ENCODE measurements around the gene TSEN2.

TSEN2 gene

GRCh38 chr3:12496453-12496761, 12.1 kb downstream of the TSEN2 start:
- Mint-ChIP-seq H3K4me3 (no peak overlapping the region), H3K36me3 (peaks cover 69% of the 10 kb centered on the region), H3K27ac (no peak overlapping the region), H3K4me1 (no peaks in the 10 kb centered on the region), H3K9me3 (no peaks in the 10 kb centered on the region)
- DNase-seq (ENCODE audit: low spot score in 2 of 2) (no peak), ATAC-seq (no peak)

- no peak overlapping the region for H3K4me3 Mint-ChIP-seq
- no peaks in the 10 kb centered on the region for H3K9me3 Mint-ChIP-seq
- ATAC-seq, result no peak
- no peak for DNase-seq (ENCODE audit: low spot score in 2 of 2)
- H3K36me3 Mint-ChIP-seq, result peaks cover 75% of the 10 kb centered on the region
- no peak overlapping the region for H3K27ac Mint-ChIP-seq
- H3K4me1 Mint-ChIP-seq, result no peaks in the 10 kb centered on the region
Measured at GRCh38 chr3:12499474-12499873, 15.2 kb downstream of the TSEN2 start.

GRCh38 chr3:12501360-12502020, 17.2 kb downstream of the TSEN2 start:
- no peak for DNase-seq (ENCODE audit: low spot score in 2 of 2)

GRCh38 chr3:12503126-12503957, 19.1 kb downstream of the TSEN2 start:
- H3K4me3 Mint-ChIP-seq, result no peak overlapping the region
- H3K9me3 Mint-ChIP-seq, result no peaks in the 10 kb centered on the region
- no peak for DNase-seq (ENCODE audit: low spot score in 2 of 2)
- no peak for ATAC-seq
- no peak overlapping the region for H3K27ac Mint-ChIP-seq
- no peaks in the 10 kb centered on the region for H3K4me1 Mint-ChIP-seq
- H3K36me3 Mint-ChIP-seq, result peaks cover 71% of the 10 kb centered on the region

More at GRCh38 chr3:12501360-12502020, 17.2 kb downstream of the TSEN2 start:
- no peaks in the 10 kb centered on the region for H3K9me3 Mint-ChIP-seq
- H3K36me3 Mint-ChIP-seq, result peaks cover 80% of the 10 kb centered on the region
- ATAC-seq, result no peak
- no peak overlapping the region for H3K27ac Mint-ChIP-seq
- H3K4me3 Mint-ChIP-seq, result no peak overlapping the region
- no peaks in the 10 kb centered on the region for H3K4me1 Mint-ChIP-seq

- Mint-ChIP-seq H3K36me3 (peaks cover 54% of the 10 kb centered on the region), H3K4me3 (no peak overlapping the region), H3K9me3 (no peaks in the 10 kb centered on the region), H3K4me1 (no peaks in the 10 kb centered on the region), H3K27ac (no peak overlapping the region)
- DNase-seq (ENCODE audit: low spot score in 2 of 2), result no peak
- ATAC-seq, result no peak
Measured at GRCh38 chr3:12506201-12506709, 22.0 kb downstream of the TSEN2 start.

GRCh38 chr3:12507591-12508281, 23.5 kb downstream of the TSEN2 start:
- H3K27ac Mint-ChIP-seq, result no peak overlapping the region
- DNase-seq (ENCODE audit: low spot score in 2 of 2), result no peak
- peaks cover 46% of the 10 kb centered on the region for H3K36me3 Mint-ChIP-seq

DNA sequence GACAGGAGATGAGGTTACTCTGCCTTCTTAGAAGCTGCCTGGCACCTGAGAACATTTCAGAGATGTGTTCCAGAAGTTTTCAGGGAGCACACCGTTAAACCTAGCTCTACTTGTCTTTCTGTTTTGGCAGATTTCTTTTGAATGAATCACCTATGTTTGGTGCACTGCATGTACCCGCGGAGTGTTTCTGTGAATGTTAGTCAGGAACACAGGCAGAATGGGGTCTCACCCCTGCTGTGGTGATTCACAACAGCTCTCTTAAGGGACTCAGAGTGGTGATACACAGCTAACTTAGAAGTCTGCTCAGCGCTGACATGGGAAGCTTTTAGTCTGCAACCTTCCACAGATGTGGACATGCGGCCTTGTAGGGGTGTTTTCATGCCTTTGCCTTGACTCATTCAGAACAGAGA, 24.0 kb downstream of the TSEN2 start:
- ATAC-seq, result no peak
- DNase-seq (ENCODE audit: low spot score in 2 of 2), result no peak
- H3K4me3 Mint-ChIP-seq, result no peak overlapping the region
- no peaks in the 10 kb centered on the region for H3K9me3 Mint-ChIP-seq
- H3K4me1 Mint-ChIP-seq, result no peaks in the 10 kb centered on the region
- H3K36me3 Mint-ChIP-seq, result peaks cover 42% of the 10 kb centered on the region
- H3K27ac Mint-ChIP-seq, result no peak overlapping the region

More at GRCh38 chr3:12507591-12508281, 23.5 kb downstream of the TSEN2 start:
- H3K4me1 Mint-ChIP-seq, result no peaks in the 10 kb centered on the region
- H3K4me3 Mint-ChIP-seq, result no peak overlapping the region
- no peaks in the 10 kb centered on the region for H3K9me3 Mint-ChIP-seq
- no peak for ATAC-seq

- ATAC-seq, result no peak
- DNase-seq (ENCODE audit: low spot score in 2 of 2), result no peak
- Mint-ChIP-seq H3K4me1 (no peaks in the 10 kb centered on the region), H3K9me3 (no peaks in the 10 kb centered on the region), H3K36me3 (peaks cover 34% of the 10 kb centered on the region), H3K27ac (no peak overlapping the region), H3K4me3 (no peak overlapping the region)
Measured at GRCh38 chr3:12509466-12509865, 25.2 kb downstream of the TSEN2 start.

GRCh38 chr3:12512534-12513118, 28.3 kb downstream of the TSEN2 start:
- H3K4me1 Mint-ChIP-seq, result no peaks in the 10 kb centered on the region
- ATAC-seq (no peak), DNase-seq (ENCODE audit: low spot score in 2 of 2) (no peak)
- H3K9me3 Mint-ChIP-seq, result no peaks in the 10 kb centered on the region
- H3K4me3 Mint-ChIP-seq, result no peak overlapping the region
- H3K36me3 Mint-ChIP-seq, result peaks cover 10% of the 10 kb centered on the region
- H3K27ac Mint-ChIP-seq, result no peak overlapping the region

DNA sequence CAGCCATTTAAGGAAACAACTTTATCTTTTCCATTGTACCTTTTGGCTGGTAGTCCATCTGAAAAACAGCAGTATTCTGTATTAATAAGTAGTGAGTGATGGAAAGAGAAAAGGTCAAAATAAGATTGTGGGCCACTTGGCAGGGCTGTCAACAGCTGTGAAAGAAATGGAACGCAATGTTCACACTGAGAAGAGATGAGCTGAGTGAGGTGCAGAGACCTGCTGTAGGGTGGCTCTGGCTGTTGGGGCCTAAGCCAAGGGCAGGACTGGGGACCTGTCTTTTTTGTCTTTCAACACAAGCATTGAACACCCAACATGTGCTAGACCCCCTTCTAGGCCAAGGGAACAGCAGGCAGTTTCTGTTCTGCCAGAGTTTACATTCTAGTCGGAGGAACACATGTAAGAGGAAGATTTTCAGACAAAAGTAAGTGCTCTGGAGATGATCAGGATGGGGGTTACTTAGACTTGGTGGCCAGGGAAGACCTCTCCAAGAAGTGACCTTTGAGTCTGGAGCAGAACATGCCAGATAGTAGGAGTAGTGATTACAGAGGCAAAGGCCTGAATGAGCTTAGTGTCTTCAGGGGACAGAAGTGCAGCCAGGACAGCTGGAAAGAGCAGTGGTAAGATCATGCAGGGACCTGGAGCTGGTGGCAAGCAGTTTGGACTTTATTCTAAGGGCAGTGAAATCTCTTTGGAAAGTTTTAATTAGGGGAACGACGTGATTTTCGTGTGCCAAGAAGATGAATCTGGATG, 29.6 kb downstream of the TSEN2 start:
- DNase-seq (ENCODE audit: low spot score in 2 of 2), result no peak
- Mint-ChIP-seq H3K27ac (peak overlapping the region; percentile 45), H3K9me3 (no peaks in the 10 kb centered on the region), H3K4me3 (no peak overlapping the region), H3K36me3 (peaks cover 10% of the 10 kb centered on the region), H3K4me1 (no peaks in the 10 kb centered on the region)
- ATAC-seq, result no peak

- Mint-ChIP-seq H3K4me3 (no peak overlapping the region), H3K36me3 (peaks cover 16% of the 10 kb centered on the region), H3K27ac (no peak overlapping the region), H3K4me1 (no peaks in the 10 kb centered on the region), H3K9me3 (no peaks in the 10 kb centered on the region)
- DNase-seq (ENCODE audit: low spot score in 2 of 2), result no peak
- no peak for ATAC-seq
Measured at GRCh38 chr3:12515631-12516030, 31.4 kb downstream of the TSEN2 start.

DNA sequence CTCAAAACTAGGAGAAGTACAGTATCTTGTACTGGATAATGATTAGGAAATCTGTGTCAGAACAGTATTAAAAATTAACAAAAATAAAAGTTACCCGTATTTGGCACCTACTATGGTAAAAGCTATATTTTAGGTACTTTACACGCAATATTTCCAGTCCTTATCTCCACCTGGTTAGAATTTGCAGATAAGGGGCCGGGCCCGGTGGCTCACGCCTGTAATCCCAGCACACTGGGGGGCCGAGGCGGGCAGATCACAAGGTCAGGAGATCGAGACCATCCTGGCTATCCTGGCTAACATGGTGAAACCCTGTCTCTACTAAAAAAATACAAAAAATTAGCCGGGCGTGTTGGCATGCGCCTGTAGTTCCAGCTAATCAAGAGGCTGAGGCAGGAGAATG, 32.6 kb downstream of the TSEN2 start:
- Mint-ChIP-seq H3K36me3 (peaks cover 11% of the 10 kb centered on the region), H3K9me3 (no peaks in the 10 kb centered on the region), H3K4me3 (no peak overlapping the region), H3K4me1 (no peaks in the 10 kb centered on the region), H3K27ac (no peak overlapping the region)
- DNase-seq (ENCODE audit: low spot score in 2 of 2) (no peak), ATAC-seq (no peak)

DNA sequence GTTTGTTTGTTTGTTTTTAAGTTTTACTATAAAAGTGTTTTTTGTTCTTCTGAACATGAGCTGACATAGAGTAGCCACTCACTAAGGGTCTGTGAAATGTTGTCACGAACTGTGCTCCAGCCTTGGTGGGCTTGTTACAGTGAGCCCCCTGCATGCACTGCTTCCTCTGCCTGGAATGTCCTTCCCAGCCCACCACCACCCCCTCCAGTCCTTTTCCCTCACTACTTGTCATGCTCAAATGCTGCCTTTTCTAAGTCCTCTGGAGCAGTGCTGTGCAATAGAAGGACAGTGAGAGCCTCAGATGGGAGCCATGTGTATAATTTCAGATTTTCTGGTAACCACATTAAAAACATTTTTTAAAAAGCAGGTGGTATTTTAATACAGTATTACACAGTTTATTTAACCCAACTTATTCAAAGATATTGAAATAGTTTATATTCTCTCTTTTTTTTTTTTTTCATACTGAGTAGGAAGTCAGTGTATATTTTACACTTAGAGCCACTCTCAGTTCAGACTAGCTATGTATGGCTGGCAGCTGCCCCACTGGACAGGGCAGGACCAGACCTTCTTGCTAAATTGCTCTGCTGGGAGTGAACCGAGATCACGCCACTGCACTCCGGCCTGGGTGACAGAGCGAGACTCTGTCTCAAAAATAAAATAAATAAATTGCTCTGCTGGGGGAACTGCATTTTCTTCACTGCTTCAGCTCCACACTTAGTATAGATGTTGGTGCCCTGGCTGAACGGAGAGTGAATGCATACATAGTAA, 34.2 kb downstream of the TSEN2 start:
- Mint-ChIP-seq H3K9me3 (no peaks in the 10 kb centered on the region), H3K27ac (no peak overlapping the region), H3K36me3 (peaks cover 9% of the 10 kb centered on the region), H3K4me3 (no peak overlapping the region), H3K4me1 (no peaks in the 10 kb centered on the region)
- no peak for DNase-seq (ENCODE audit: low spot score in 2 of 2)
- no peak for ATAC-seq

GRCh38 chr3:12521010-12521409, 36.7 kb downstream of the TSEN2 start:
- Mint-ChIP-seq H3K4me1 (no peaks in the 10 kb centered on the region), H3K4me3 (no peak overlapping the region), H3K36me3 (peaks cover 23% of the 10 kb centered on the region), H3K27ac (no peak overlapping the region), H3K9me3 (no peaks in the 10 kb centered on the region)
- ATAC-seq (no peak), DNase-seq (ENCODE audit: low spot score in 2 of 2) (no peak)
